T-helper 17 cell (primary cell): ENCODE results near the gene LRRC4B. TPM values are rescaled to one million over a fixed set of nuclear protein-coding genes. Genes with fewer than 3 reads are reported as not detected.

Experiments
- ATAC-seq: fragments of 150-1000 bp; cut with Tn5 transposase; 2 replicates; pipeline ENCODE4 v1.10.0; 2021; ENCODE audit warnings: mild to moderate bottlenecking, moderate library complexity
- DNase-seq, 3 donors: peaks; one replicate each; pipeline versions ENCODE4 v3.0.0 to v3.0.0-alpha.2; 2020 to 2021
- H3K9me3 ChIP-seq: one replicate; pipeline ENCODE4 v1.7.0; 2013; ENCODE audit warnings: low read length, mild to moderate bottlenecking; ENCODE audit not compliant: control insufficient read depth, poor library complexity, severe bottlenecking
- H3K27ac Mint-ChIP-seq: one replicate; pipeline ENCODE4 v1.8.0; 2022; ENCODE audit warnings: mild to moderate bottlenecking, moderate library complexity, mixed read lengths
- H3K27me3 Mint-ChIP-seq: one replicate; pipeline ENCODE4 v1.8.0; 2022; ENCODE audit warnings: mixed read lengths
- H3K36me3 Mint-ChIP-seq: one replicate; pipeline ENCODE4 v1.8.0; 2022; ENCODE audit warnings: low read depth, mixed read lengths
- H3K4me1 Mint-ChIP-seq: one replicate; pipeline ENCODE4 v1.8.0; 2022; ENCODE audit warnings: mild to moderate bottlenecking, mixed read lengths
- H3K4me3 Mint-ChIP-seq: one replicate; pipeline ENCODE4 v1.8.0; 2022; ENCODE audit warnings: mild to moderate bottlenecking, moderate library complexity, mixed read lengths
- total RNA-seq, 4 donors: library from RNA in 2 of 4; stranded (reverse) in 2 of 4; gene quantifications; one replicate each; pipeline ENCODE4 v1.2.3 and lab custom pipeline; 2022 to 2026

The LRRC4B gene
- total RNA-seq, 2 donors from 2014 or later: not detected

GRCh38 chr19:50553134-50553703, 15.0 kb downstream of the LRRC4B start:
- ATAC-seq (no peak), DNase-seq (no peak)
- H3K9me3 ChIP-seq: no peaks in the 10 kb centered on the region
- Mint-ChIP-seq H3K4me1 (peaks cover 12% of the 10 kb centered on the region), H3K4me3 (no peak overlapping the region), H3K36me3 (peaks cover 17% of the 10 kb centered on the region), H3K27ac (no peak overlapping the region), H3K27me3 (peaks cover 61% of the 10 kb centered on the region)

DNA sequence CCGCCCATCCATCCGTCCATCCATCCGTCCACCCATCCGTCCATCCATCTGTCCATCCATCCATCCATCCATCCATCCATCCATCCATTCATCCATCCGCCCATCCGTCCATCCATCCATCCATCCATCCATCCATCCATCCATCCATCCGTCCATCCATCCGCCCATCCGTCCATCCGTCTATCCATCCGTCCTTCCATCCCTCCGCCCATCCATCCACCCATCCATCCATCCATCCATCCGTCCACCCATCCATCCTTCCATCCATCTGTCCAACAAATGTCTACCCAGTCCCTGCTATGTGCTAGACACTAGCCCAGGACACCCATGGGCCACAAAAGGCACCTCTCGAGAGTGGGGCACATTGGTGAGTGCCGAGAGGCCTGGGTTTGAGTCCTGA, 15.7 kb downstream of the LRRC4B start:
- no peak overlapping the region for H3K27ac Mint-ChIP-seq
- no peak for DNase-seq

GRCh38 chr19:50551715-50552187, 16.5 kb downstream of the LRRC4B start:
- no peak overlapping the region for H3K4me3 Mint-ChIP-seq
- no peak overlapping the region for H3K27ac Mint-ChIP-seq
- H3K36me3 Mint-ChIP-seq: peaks cover 17% of the 10 kb centered on the region
- DNase-seq: no peak
- peaks cover 64% of the 10 kb centered on the region for H3K27me3 Mint-ChIP-seq
- no peaks in the 10 kb centered on the region for H3K9me3 ChIP-seq
- no peak for ATAC-seq
- H3K4me1 Mint-ChIP-seq: peaks cover 12% of the 10 kb centered on the region

More for the DNA sequence above, 15.7 kb downstream of the LRRC4B start:
- Mint-ChIP-seq H3K4me1 (peaks cover 12% of the 10 kb centered on the region), H3K36me3 (peaks cover 17% of the 10 kb centered on the region), H3K4me3 (no peak overlapping the region), H3K27me3 (peaks cover 62% of the 10 kb centered on the region)
- H3K9me3 ChIP-seq: no peaks in the 10 kb centered on the region
- ATAC-seq: no peak

- no peaks in the 10 kb centered on the region for H3K9me3 ChIP-seq
- H3K4me3 Mint-ChIP-seq: no peak overlapping the region
- H3K27me3 Mint-ChIP-seq: peaks cover 61% of the 10 kb centered on the region
- no peak overlapping the region for H3K27ac Mint-ChIP-seq
- ATAC-seq (no peak), DNase-seq (no peak)
- H3K36me3 Mint-ChIP-seq: peaks cover 15% of the 10 kb centered on the region
- H3K4me1 Mint-ChIP-seq: peaks cover 8% of the 10 kb centered on the region
Observed at GRCh38 chr19:50551034-50551714, 17.1 kb downstream of the LRRC4B start.

- no peak overlapping the region for H3K4me3 Mint-ChIP-seq
- H3K27me3 Mint-ChIP-seq: peaks cover 58% of the 10 kb centered on the region
- H3K27ac Mint-ChIP-seq: no peak overlapping the region
- DNase-seq: no peak
- no peak for ATAC-seq
- peaks cover 8% of the 10 kb centered on the region for H3K4me1 Mint-ChIP-seq
- no peaks in the 10 kb centered on the region for H3K9me3 ChIP-seq
- H3K36me3 Mint-ChIP-seq: peaks cover 15% of the 10 kb centered on the region
Observed at GRCh38 chr19:50550594-50550966, 17.7 kb downstream of the LRRC4B start.

GRCh38 chr19:50549927-50550593, 18.2 kb downstream of the LRRC4B start:
- Mint-ChIP-seq H3K27me3 (peaks cover 53% of the 10 kb centered on the region), H3K27ac (no peak overlapping the region), H3K4me3 (no peak overlapping the region), H3K36me3 (peaks cover 12% of the 10 kb centered on the region), H3K4me1 (peaks cover 4% of the 10 kb centered on the region)
- ATAC-seq (no peak), DNase-seq (no peak)
- no peaks in the 10 kb centered on the region for H3K9me3 ChIP-seq

DNA sequence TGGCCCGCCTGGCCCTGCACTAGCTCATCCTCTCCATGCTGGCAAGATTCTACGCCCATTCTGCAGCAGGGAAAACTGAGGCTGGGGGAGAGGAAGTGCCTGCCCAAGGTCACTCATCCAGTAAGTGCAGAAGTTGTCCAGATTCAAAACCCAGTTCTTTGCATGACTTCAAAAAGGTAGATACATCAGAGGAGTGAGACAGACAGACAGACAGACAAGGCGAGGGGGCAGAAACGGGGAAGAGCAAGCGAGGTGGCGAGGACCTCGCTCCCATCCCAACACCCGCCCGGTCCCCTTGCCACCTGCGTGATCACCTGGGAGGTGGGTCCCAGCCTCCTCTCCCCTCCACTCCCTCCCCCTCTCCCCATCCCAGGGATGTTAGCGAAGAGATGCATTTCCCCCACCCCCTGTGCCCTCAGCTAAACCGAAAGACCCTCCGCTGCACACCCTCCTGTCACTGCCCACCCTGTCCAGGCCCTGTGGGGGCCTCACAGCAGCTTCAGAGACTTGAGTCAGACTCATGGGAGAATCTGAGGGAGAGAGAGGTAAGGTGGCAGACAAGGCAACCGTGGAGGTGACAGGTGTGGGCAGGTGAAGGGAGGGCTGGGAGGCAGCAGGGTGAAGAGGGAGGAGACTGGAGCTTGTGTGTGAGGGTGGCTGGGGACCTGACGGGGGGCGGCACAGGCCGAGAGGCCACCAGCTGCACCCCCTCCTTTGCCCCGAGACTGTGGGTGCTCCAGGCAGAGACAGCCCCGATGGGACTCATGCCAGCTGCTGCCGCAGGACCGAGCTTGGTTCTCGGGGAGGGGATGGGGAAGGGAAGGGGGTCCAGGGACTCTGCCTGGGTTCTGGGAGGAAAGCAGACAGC, 18.9 kb downstream of the LRRC4B start:
- no peak for ATAC-seq
- no peaks in the 10 kb centered on the region for H3K9me3 ChIP-seq
- Mint-ChIP-seq H3K4me1 (peaks cover 4% of the 10 kb centered on the region), H3K27me3 (peaks cover 45% of the 10 kb centered on the region), H3K4me3 (no peak overlapping the region), H3K36me3 (peaks cover 11% of the 10 kb centered on the region), H3K27ac (no peak overlapping the region)
- no peak for DNase-seq

- no peaks in the 10 kb centered on the region for H3K9me3 ChIP-seq
- Mint-ChIP-seq H3K27me3 (peaks cover 37% of the 10 kb centered on the region), H3K36me3 (peaks cover 10% of the 10 kb centered on the region), H3K4me3 (no peak overlapping the region), H3K4me1 (peaks cover 4% of the 10 kb centered on the region), H3K27ac (no peak overlapping the region)
- DNase-seq (no peak), ATAC-seq (no peak)
Observed at GRCh38 chr19:50548191-50549058, 19.8 kb downstream of the LRRC4B start.

DNA sequence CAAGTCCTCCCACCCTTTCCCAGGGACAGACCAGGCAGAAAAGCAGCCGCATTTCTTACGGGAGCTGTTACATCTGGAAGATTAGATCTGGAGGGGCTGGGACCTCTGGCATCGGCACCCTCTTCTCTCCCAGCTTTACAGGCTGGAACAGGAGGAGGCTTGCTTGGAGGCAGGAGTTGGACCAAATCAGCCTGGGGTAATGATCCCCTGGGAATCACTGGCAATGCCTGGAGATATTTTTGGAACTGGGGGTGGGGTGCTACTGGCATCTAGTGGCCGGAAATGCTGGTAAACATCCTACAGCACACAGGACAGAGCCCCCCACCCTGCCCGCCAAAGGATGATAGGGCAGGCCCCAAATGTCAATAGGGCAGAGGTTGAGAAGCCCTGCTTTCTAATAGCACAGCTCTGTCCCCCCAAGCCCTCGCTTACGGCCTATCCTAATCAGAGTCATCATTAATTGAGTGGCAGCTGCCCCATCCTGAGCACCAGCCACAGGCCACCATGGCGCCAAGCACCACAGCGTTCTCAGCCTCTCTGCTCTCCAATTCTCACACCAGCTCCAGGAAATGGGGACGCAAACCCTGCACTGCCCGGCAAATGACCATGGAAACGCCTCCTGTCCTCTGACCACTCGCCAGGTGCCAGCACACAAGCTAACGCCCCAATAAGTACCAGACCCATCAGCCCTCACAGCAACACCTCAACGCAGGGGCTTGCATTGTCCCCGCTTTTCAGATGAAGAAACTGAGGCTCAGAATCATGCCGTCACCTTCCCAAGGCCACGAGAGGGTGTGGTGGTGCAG, 20.6 kb downstream of the LRRC4B start:
- Mint-ChIP-seq H3K27me3 (peaks cover 28% of the 10 kb centered on the region), H3K4me1 (peaks cover 4% of the 10 kb centered on the region), H3K27ac (no peak overlapping the region), H3K4me3 (no peak overlapping the region), H3K36me3 (peaks cover 6% of the 10 kb centered on the region)
- ATAC-seq: no peak
- DNase-seq: no peak
- no peaks in the 10 kb centered on the region for H3K9me3 ChIP-seq

GRCh38 chr19:50546527-50547221, 21.6 kb downstream of the LRRC4B start:
- Mint-ChIP-seq H3K36me3 (peaks cover 2% of the 10 kb centered on the region), H3K27ac (no peak overlapping the region)

DNA sequence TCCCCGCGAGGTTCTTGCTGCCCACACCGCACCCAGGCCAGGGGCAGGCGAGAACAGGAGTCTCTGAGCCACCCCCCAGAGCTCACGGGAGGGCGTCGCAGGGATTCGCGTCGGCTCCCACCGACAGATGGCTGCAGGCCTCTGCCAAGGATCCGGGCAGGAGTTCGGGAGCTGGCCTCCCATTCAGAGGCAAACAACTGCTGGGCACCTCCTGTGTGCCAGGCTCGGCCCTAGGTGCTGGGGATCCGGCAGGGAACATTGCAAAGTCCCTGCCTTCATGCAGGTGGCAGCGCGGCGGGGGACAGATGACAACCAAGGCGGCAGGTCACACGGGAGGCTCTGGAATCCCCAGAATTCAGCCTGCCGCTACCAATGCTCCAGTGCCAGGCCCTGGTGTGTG, 25.3 kb downstream of the LRRC4B start:
- no peak for ATAC-seq
- Mint-ChIP-seq H3K27me3 (peaks cover 18% of the 10 kb centered on the region), H3K36me3 (no peaks in the 10 kb centered on the region), H3K27ac (no peak overlapping the region), H3K4me1 (no peaks in the 10 kb centered on the region), H3K4me3 (no peak overlapping the region)
- H3K9me3 ChIP-seq: no peaks in the 10 kb centered on the region
- no peak for DNase-seq

More at GRCh38 chr19:50546527-50547221, 21.6 kb downstream of the LRRC4B start:
- DNase-seq (no peak), ATAC-seq (no peak)
- no peaks in the 10 kb centered on the region for H3K4me1 Mint-ChIP-seq
- no peaks in the 10 kb centered on the region for H3K9me3 ChIP-seq
- H3K4me3 Mint-ChIP-seq: no peak overlapping the region
- H3K27me3 Mint-ChIP-seq: peaks cover 23% of the 10 kb centered on the region
